Upper lobe of left lung (tissue), 6 donors: ENCODE data around the gene AFF3. TPM values are rescaled to one million over a fixed set of nuclear protein-coding genes. Genes with fewer than 3 reads are reported as not detected.

Experiments
- ATAC-seq, 2 donors: fragments of 200-7000 bp; cut with Tn5 transposase; one replicate each; pipeline ENCODE4 v1.9.1; 2022; ENCODE audit warnings: mild to moderate bottlenecking in 2 of 2, moderate library complexity in 2 of 2; ENCODE audit not compliant: low FRiP score in 2 of 2
- DNase-seq, 2 donors: peaks; one replicate each; pipeline ENCODE4 v3.0.0-alpha.2; 2019 to 2020
- H3K27ac ChIP-seq, 4 donors: fragments of 200-600 bp; sonication (generic); one replicate each; pipeline ENCODE4 v1.5.1; 2016 to 2019
- H3K27me3 ChIP-seq, 4 donors: fragments of 200-600 bp; sonication (generic); one replicate each; pipeline ENCODE4 v1.5.1; 2017 to 2019
- H3K36me3 ChIP-seq, 4 donors: fragments of 200-600 bp; sonication (generic); one replicate each; pipeline ENCODE4 v1.5.1; 2016 to 2019
- H3K4me1 ChIP-seq, 4 donors: fragments of 200-600 bp; sonication (generic); one replicate each; pipeline ENCODE4 v1.5.1; 2018 to 2019
- H3K4me3 ChIP-seq, 4 donors: fragments of 200-600 bp; sonication (generic); one replicate each; pipeline ENCODE4 v1.5.1; 2017 to 2019; ENCODE audit warnings: mild to moderate bottlenecking in 2 of 4, moderate library complexity in 1 of 4
- H3K9me3 ChIP-seq, 4 donors: fragments of 200-600 bp; sonication (generic); one replicate each; pipeline ENCODE4 v1.5.1; 2018 to 2019
- EP300 ChIP-seq, 4 donors: sonication (generic); formaldehyde crosslinking; IDR thresholded peaks; one replicate each; pipeline ENCODE4 v1.5.1; 2017; ENCODE audit warnings: antibody characterized with exemption in 4 of 4, control low read depth in 2 of 4
- POLR2A ChIP-seq, 4 donors: fragments of 450-650 bp; IDR thresholded peaks; one replicate each; pipeline ENCODE4 v1.5.1; 2016 to 2017; ENCODE audit warnings: antibody characterized with exemption in 4 of 4, mild to moderate bottlenecking in 2 of 4
- POLR2AphosphoS5 ChIP-seq, 2 donors: sonication (generic); formaldehyde crosslinking; IDR thresholded peaks; one replicate each; pipeline ENCODE4 v1.5.1; 2017; ENCODE audit warnings: antibody characterized with exemption in 2 of 2
- WGBS, 2 donors: methylation state at CpG; one replicate each; pipeline ENCODE4 v1.1.5; 2017 to 2018; 5-methylcytosine and 5-hydroxymethylcytosine counted together
- total RNA-seq, 6 donors: library from RNA; depleted of rRNA in 4 of 6; stranded (reverse); fragments of >200 nt in 4 of 6; gene quantifications; one replicate each; pipeline versions ENCODE4 v1.1.0 to v1.2.1, GENCODE V29; 2016 to 2021
- TF ChIP-seq, protein P1 (sequence below), 6 experiments: fragments of 450-650 bp in 4 of 6; fragments of 200-600 bp in 2 of 6; sonication (generic) in 2 of 6; IDR thresholded peaks; one replicate each; pipeline ENCODE4 v1.5.1; 2016 to 2019; ENCODE audit warnings: antibody characterized with exemption in 6 of 6
- donor health status: DM: no; HTN: no; CAD: no; lungs with moderate emphysema.
- donor health status: DM: no; HTN: yes; CAD: no; lungs with severe emphysema.

AFF3 gene
- total RNA-seq, 6 donors from 2014 or later, result 21.0 to 195 (median 47.9) TPM

DNA sequence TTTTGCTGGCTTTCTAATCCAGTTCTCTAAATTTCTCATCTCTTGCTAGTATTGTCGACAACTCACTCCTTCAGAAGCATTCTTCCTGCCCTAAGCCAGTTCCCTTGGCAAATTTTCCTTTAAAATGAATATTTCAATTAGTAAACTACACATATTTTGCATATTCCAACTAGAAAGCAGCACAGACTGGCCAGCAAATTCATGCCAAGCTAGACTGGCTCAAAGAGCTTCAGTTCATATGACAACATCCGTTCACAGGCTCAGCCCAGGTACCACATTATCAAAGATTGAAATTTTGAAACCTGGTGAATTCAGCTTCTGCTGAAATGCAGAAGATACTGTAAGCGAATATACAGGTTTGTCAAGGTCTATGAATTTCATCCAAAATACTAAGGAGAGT, 64.5 kb downstream of the AFF3 start:
- DNase-seq (no peak), ATAC-seq (no peak)
- peaks cover 0 to 4% (median 0%) of the 10 kb centered on the region in 4 donors for H3K4me1 ChIP-seq
- H3K4me3 ChIP-seq, result no peak overlapping the region
- H3K27me3 ChIP-seq, result no peaks in the 10 kb centered on the region
- H3K36me3 ChIP-seq, result no peaks in the 10 kb centered on the region
- H3K27ac ChIP-seq, result no peak overlapping the region
- H3K9me3 ChIP-seq, result no peaks in the 10 kb centered on the region
- TF ChIP-seq, protein P1, sequence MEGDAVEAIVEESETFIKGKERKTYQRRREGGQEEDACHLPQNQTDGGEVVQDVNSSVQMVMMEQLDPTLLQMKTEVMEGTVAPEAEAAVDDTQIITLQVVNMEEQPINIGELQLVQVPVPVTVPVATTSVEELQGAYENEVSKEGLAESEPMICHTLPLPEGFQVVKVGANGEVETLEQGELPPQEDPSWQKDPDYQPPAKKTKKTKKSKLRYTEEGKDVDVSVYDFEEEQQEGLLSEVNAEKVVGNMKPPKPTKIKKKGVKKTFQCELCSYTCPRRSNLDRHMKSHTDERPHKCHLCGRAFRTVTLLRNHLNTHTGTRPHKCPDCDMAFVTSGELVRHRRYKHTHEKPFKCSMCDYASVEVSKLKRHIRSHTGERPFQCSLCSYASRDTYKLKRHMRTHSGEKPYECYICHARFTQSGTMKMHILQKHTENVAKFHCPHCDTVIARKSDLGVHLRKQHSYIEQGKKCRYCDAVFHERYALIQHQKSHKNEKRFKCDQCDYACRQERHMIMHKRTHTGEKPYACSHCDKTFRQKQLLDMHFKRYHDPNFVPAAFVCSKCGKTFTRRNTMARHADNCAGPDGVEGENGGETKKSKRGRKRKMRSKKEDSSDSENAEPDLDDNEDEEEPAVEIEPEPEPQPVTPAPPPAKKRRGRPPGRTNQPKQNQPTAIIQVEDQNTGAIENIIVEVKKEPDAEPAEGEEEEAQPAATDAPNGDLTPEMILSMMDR (IDR thresholded peaks at IDR 0.05), result no peak
- TF ChIP-seq EP300 (IDR thresholded peaks at IDR 0.05), result no peak
- no peak for TF ChIP-seq POLR2AphosphoS5 (IDR thresholded peaks at IDR 0.05)
- no peak for TF ChIP-seq POLR2A (IDR thresholded peaks at IDR 0.05)
- 89 to 97% methylated on average over 3 of the region's 3 CpGs for WGBS, 2 donors

DNA sequence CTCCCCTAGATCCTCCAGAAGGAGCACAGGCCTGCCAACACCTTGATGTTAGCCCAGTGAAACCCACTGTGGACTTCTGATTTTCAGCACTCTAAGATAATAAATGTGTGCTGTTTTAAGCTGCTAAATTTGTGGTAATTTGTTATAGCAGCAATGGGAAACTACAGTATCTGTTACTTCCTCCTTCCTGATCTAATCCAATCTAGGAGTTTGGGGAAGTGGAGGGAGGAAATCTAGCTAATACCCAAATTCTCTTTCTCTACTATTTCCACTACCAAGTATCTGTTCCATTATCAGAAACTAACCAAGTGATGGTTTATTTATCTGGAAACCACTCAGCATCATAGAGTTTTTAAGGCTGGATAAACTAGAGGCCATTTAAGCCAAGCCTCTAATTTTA, 64.9 kb downstream of the AFF3 start:
- Histone ChIP-seq H3K36me3 (no peaks in the 10 kb centered on the region), H3K9me3 (no peaks in the 10 kb centered on the region), H3K4me3 (no peak overlapping the region), H3K4me1 (peaks cover 0 to 4% (median 0%) of the 10 kb centered on the region in 4 donors), H3K27ac (no peak overlapping the region), H3K27me3 (no peaks in the 10 kb centered on the region)
- DNase-seq, result no peak
- TF ChIP-seq, protein P1 (IDR thresholded peaks at IDR 0.05), result no peak
- no peak for TF ChIP-seq POLR2A (IDR thresholded peaks at IDR 0.05)
- no peak for TF ChIP-seq EP300 (IDR thresholded peaks at IDR 0.05)
- TF ChIP-seq POLR2AphosphoS5 (IDR thresholded peaks at IDR 0.05), result no peak
- ATAC-seq, result no peak

DNA sequence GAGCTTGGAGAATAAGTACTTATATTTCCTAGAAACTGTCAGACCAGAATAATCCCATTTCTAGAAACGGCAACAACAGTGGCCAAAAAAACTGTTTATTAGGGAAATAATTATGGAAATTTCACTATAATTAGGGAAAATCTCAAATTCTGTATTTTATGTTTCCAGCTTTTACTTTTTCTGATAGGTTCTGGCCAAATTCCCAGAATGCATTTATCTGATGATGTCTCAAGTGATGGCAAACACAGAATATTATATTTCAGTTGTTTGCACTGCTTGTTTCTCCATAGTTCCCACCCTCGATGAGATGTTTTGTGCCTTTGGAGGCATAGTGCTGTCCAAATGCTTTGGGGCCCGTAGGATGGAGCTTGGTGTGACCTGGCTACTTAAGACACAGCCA, 66.9 kb downstream of the AFF3 start:
- no peak for TF ChIP-seq POLR2AphosphoS5 (IDR thresholded peaks at IDR 0.05)
- TF ChIP-seq, protein P1 (IDR thresholded peaks at IDR 0.05), result no peak
- TF ChIP-seq POLR2A (IDR thresholded peaks at IDR 0.05), result no peak
- TF ChIP-seq EP300 (IDR thresholded peaks at IDR 0.05), result no peak
- no peaks in the 10 kb centered on the region for H3K27me3 ChIP-seq
- 72 to 80% methylated on average over 3 of the region's 3 CpGs for WGBS, 2 donors
- no peaks in the 10 kb centered on the region for H3K9me3 ChIP-seq
- DNase-seq (no peak), ATAC-seq (no peak)
- H3K27ac ChIP-seq, result no peak overlapping the region
- no peak overlapping the region for H3K4me3 ChIP-seq
- H3K4me1 ChIP-seq, result peaks cover 0 to 4% (median 0%) of the 10 kb centered on the region in 4 donors
- H3K36me3 ChIP-seq, result no peaks in the 10 kb centered on the region

DNA sequence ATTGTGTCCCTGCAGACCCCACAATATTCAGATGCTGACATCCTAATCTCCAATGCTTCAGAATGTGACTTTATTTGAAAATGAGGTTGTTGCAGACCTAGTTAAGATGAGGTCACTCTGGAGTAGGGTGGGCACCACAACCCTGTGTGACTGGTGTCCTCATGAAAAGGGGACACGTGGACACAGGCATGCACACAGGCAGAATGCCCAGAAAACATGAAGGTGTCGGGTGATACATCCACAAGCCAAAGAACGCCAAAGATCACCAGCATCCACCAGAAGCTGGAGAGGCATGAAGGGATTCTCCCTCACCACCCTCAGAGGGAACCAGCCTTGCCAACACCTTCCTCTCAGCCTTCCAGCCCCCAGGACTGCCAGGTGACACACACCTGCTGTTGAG, 69.3 kb downstream of the AFF3 start:
- no peaks in the 10 kb centered on the region for H3K36me3 ChIP-seq
- 92% methylated on average over 3 of the region's 3 CpGs for WGBS, 2 donors
- peaks cover 0 to 19% (median 14%) of the 10 kb centered on the region in 4 donors for H3K4me1 ChIP-seq
- no peaks in the 10 kb centered on the region for H3K9me3 ChIP-seq
- DNase-seq (no peak), ATAC-seq (no peak)
- no peak overlapping the region for H3K4me3 ChIP-seq
- TF ChIP-seq, protein P1 (IDR thresholded peaks at IDR 0.05), result no peak
- TF ChIP-seq POLR2AphosphoS5 (IDR thresholded peaks at IDR 0.05) (no peak), POLR2A (IDR thresholded peaks at IDR 0.05) (no peak), EP300 (IDR thresholded peaks at IDR 0.05) (no peak)
- H3K27me3 ChIP-seq, result no peaks in the 10 kb centered on the region
- no peak overlapping the region for H3K27ac ChIP-seq

DNA sequence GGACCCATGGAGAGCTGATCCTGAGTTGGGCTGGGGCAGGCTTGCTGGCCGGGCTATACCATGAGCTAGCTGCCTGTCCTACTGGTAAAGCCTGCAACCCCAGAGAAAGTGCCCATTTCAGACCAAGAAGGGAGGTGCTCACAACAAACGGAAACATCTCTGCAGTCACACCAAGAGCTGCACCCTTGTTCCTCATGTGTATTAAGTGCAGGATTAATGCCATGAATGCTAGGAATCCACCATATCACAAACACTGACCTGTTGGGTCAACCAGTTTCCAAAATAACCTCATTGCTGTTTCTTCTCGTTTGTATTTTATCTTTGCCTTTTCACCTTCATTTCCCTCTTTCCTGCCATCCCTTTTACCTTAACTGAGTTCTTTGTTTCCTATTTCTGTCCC, 69.9 kb downstream of the AFF3 start:
- no peaks in the 10 kb centered on the region for H3K27me3 ChIP-seq
- no peak overlapping the region for H3K4me3 ChIP-seq
- peaks cover 0 to 24% (median 15%) of the 10 kb centered on the region in 4 donors for H3K4me1 ChIP-seq
- no peak for ATAC-seq
- no peaks in the 10 kb centered on the region for H3K9me3 ChIP-seq
- H3K27ac ChIP-seq, result no peak overlapping the region
- TF ChIP-seq POLR2AphosphoS5 (IDR thresholded peaks at IDR 0.05), result no peak
- no peak for TF ChIP-seq EP300 (IDR thresholded peaks at IDR 0.05)
- TF ChIP-seq, protein P1 (IDR thresholded peaks at IDR 0.05), result no peak
- no peak for TF ChIP-seq POLR2A (IDR thresholded peaks at IDR 0.05)
- no peak for DNase-seq
- H3K36me3 ChIP-seq, result no peaks in the 10 kb centered on the region
- 74 to 78% methylated on average over 3 of the region's 3 CpGs for WGBS, 2 donors
